Measurements from ENCODE around the gene PTPA.
A peak's percentile ranks its signal among the peaks of the same experiment; 100 is the strongest.
"Not testable (repeated sequence)": the region's sequence is repeated elsewhere in the genome, so short reads cannot be mapped to it uniquely, and the experiment has no call there.

The PTPA gene

GRCh38 chr9:129176701-129177442 is 65.7 kb downstream of the PTPA start:
- no peak for DNase-seq (ENCODE audit: low read depth)

- no peak for DNase-seq (ENCODE audit: low read depth)
Measured at GRCh38 chr9:129177443-129177790, 66.2 kb downstream of the PTPA start.

DNA sequence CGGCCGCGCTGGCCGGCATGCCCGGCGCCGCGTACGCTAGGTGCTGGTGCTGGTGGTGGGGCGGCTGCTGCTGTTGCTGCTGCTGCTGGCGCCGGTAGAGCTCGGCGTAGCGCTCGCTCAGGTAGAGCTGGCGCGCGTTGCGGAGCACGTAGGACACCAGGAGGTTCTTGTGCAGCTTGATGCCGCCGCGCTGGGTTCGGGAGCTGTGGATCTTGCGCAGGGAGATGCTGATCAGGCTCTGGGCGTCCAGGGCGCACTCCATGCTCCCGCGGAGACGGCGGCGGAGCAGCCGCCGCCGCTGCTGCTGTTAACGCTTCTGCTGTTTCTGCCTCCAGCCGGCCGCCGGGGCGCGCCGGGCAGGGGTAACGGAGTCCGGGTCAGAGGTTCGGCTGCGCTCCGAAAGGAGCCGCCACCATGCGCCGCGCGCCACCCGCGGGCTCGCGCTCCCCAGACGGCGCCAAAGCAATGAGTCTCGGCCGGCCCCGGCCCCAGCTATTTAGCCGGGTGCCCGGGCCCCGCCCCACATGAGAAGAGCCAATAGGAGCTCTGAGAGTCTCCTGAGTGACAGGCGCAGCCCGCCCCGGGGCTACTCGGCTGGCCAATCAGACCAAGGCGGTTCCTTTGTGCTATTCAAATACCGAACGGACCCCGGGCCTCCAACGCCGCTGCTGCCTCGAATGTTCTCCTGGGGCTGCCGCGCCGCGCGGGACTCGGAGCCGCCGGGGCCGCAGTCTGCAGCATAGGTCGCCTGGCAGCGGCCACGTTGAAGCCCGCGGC is 66.8 kb downstream of the PTPA start, which contains the start of gene IER5L:
IER5L (minus strand) TSS at position 471 of the 777 bp plus-strand sequence; CDS start at position 262, 209 bp downstream.
- DNase-seq (ENCODE audit: low read depth), result peak; percentile 64

GRCh38 chr9:129178568-129179382 is 67.6 kb downstream of the PTPA start:
- DNase-seq (ENCODE audit: low read depth), result no peak

DNA sequence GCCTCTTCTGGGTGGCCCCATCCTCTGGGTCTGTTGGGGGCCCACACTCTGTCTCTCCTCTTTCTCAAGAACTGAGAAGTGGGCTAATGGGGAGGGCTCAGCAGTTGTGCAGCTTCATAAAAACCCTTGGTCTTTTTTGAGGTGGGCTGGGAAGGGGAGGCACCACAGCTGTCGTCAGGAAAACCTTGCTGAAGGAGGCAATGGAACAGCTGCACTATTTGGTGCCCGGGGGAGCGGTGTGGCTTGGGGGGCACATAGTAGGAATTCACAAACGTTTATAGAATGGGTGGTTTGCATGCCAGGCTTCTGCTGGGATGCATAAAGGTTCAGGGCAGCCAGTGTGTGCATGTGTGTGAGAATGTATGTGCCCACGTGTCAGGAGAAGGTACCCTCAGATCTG is 70.0 kb downstream of the PTPA start:
- no peak for DNase-seq (ENCODE audit: low read depth)

GRCh38 chr9:129182122-129182521 is 70.9 kb downstream of the PTPA start:
- no peak for DNase-seq (ENCODE audit: low read depth)

DNA sequence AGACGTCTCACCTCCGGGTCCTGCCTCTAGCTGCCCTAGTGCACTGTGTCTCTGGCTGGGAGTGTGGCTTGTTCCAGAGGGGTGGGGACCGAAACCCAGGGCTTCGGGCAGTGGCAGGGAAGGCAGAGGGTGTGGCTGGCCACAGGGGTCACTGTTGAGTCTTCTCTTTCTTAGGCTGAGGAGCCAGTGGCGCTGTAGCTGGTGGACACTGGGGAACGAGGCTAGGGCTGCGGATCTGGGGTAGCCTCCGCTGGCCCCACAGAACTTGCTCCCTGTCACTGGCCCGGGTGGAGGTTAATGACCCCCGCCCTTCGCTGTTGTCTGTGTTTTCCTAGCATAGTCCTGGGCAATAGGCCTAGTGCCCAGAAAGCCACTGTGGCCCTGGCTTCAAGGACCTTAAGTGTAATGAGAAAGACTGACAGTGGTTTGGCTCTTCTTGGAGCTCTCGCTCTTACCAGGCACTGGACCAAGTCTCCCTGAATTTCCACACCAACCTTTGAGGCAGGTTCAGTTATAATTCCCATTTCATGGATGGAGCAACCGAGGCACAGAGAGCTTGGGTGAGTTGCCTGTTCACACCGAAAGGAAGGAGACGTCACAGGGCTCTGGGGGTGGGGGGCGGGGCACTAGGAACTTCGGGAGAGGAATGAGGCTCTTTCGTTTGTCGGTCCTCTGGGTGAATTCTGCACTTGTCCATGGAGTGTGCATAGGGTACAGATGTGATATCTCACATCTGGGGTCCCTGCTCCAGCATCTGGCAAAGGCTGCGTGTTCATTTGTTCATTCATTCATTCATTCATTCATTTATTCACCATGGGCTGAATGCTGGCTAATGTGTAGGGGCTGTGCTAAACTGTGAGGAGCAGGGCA is 71.6 kb downstream of the PTPA start:
- no peak for DNase-seq (ENCODE audit: low read depth)

GRCh38 chr9:129183495-129184218 is 72.4 kb downstream of the PTPA start:
- DNase-seq (ENCODE audit: low read depth), result no peak

GRCh38 chr9:129184219-129184524 is 73.0 kb downstream of the PTPA start:
- no peak for DNase-seq (ENCODE audit: low read depth)

GRCh38 chr9:129184596-129185122 is 73.4 kb downstream of the PTPA start:
- DNase-seq (ENCODE audit: low read depth), result no peak

GRCh38 chr9:129185402-129185801 is 74.2 kb downstream of the PTPA start:
- DNase-seq (ENCODE audit: low read depth), result no peak

DNA sequence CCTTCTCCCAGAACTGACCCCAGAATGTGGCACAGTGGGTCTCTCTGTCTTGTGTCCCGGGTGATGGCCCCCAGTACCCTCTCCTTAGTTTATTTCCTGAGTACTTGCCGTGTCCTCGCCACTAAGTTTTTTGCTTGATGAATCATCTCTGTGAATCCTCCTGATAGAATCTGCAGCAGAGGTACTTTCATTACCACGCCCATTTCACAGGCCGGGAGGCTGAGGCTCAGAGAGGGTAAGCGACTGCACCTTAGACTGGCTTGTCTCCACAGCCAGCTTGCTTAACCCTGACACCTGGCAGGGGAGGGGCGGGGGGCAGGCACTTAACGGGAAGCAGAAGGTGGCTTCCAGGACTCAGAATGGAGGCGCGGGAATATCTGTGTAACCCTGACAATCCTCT is 74.8 kb downstream of the PTPA start:
- DNase-seq (ENCODE audit: low read depth), result no peak

DNA sequence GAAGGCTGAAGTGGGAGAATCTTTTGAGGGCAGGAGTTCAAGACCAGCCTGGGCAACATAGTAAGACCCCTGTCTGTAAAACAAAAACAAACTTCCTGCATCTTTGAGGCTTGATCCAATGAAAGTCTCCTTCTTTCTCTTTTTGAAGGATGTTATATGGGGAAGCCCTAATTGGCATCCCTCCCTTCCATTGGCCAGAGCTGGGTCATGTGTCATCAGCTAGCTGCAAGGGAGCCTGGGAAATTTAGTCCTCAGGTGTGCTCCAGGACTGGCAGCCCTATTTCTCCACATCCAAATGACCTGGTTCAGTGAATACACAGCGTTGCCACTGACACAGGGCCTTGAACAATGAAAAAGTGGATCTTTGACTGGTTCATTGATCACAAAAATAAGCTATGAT is 75.8 kb downstream of the PTPA start:
- DNase-seq (ENCODE audit: low read depth), result no peak

GRCh38 chr9:129189971-129190370 is 78.8 kb downstream of the PTPA start:
- DNase-seq (ENCODE audit: low read depth), result not testable (repeated sequence)

- no peak for DNase-seq (ENCODE audit: low read depth)
Measured at GRCh38 chr9:129191234-129191633, 80.0 kb downstream of the PTPA start.

DNA sequence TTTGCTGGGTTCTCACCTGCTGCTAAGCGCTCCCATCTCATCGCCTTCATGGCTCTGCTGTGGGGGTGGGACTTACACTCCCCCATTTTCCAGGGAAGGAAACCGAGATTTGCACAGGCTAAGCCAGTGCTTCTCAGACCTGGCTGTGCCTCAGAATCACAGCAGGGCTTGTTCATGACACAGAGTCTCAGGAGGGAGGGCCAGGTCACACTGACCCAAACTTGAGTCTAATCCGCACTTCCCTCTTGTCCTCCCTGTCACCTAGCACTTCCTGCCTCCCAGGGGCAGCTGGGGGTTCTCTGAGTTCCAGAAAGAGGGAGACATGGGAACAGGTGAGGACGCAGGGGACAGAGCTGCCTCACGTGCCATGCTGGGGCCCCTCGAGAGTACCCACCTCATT is 82.4 kb downstream of the PTPA start:
- DNase-seq (ENCODE audit: low read depth), result no peak

DNA sequence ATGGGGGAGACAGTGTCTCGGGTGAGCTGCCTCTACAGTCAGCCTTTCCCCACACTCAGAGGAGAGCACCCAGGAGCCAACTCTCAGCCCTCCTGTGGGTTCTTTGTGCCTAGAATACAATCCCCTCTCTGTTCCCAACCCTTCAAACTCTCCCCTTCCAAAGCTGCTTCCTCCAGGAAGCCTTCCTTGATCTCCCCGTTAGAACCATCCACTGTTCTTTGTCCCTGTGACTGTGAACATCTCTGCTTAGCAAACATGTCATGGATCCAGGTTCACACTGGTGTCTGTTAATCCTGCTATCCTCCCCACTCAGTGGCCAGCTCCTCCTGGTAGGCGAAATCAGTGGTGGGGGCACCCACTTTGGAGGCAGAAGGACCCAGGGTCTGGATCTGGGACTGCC is 83.0 kb downstream of the PTPA start:
- DNase-seq (ENCODE audit: low read depth), result no peak

DNA sequence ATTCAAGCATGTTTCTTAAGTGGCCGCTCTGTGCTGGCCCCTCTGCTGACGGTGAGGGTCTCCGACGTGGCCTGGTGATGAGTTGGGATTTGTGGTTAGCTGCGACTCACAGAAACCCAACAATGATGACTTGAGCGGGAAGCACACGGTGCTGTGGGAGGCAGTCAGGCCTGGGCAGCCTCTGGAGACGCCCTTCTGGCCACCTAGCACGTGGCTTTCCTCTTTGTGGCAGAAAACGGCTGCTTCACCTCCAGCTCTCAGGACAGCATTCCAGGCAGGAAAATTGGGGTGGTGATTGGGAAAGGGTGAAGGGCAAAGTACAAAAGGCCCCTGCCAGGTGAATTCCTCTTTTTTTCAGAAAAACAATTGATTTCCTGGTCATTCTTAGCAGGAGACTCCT is 84.4 kb downstream of the PTPA start:
- no peak for DNase-seq (ENCODE audit: low read depth)

- not testable (repeated sequence) for DNase-seq (ENCODE audit: low read depth)
Measured at GRCh38 chr9:129197045-129197444, 85.8 kb downstream of the PTPA start.

DNA sequence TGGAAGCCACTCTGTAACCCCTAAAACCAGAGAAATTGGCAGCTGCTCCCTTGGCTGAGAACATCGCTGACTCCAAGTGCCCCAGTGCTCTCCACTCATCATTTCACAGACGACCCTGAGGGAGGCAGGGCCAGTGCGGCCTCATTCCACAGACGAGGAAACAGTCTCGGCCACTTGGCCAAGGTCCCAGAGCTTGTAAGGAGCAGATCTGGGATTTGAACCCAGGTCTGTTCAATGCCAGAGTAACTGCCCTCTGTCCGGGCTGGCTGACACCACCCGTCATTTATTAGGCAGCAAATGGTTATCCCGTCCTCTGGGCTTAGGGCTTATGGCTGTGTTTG is 86.7 kb downstream of the PTPA start:
- no peak for DNase-seq (ENCODE audit: low read depth)
